HG02852 (cell line): ENCODE measurements around the gene SMARCAL1.
A peak's percentile ranks its signal among the peaks of the same experiment; 100 is the strongest.
"Not testable (repeated sequence)": the region's sequence is repeated elsewhere in the genome, so short reads cannot be mapped to it uniquely, and the experiment has no call there.

Source experiments
- ATAC-seq: cut with Tn5 transposase; IDR thresholded peaks from one replicate; pipeline ENCODE4 v1.9.1; 2021; ENCODE audit warnings: mild to moderate bottlenecking, moderate library complexity; ENCODE audit not compliant: unreplicated experiment

Gene SMARCAL1

DNA sequence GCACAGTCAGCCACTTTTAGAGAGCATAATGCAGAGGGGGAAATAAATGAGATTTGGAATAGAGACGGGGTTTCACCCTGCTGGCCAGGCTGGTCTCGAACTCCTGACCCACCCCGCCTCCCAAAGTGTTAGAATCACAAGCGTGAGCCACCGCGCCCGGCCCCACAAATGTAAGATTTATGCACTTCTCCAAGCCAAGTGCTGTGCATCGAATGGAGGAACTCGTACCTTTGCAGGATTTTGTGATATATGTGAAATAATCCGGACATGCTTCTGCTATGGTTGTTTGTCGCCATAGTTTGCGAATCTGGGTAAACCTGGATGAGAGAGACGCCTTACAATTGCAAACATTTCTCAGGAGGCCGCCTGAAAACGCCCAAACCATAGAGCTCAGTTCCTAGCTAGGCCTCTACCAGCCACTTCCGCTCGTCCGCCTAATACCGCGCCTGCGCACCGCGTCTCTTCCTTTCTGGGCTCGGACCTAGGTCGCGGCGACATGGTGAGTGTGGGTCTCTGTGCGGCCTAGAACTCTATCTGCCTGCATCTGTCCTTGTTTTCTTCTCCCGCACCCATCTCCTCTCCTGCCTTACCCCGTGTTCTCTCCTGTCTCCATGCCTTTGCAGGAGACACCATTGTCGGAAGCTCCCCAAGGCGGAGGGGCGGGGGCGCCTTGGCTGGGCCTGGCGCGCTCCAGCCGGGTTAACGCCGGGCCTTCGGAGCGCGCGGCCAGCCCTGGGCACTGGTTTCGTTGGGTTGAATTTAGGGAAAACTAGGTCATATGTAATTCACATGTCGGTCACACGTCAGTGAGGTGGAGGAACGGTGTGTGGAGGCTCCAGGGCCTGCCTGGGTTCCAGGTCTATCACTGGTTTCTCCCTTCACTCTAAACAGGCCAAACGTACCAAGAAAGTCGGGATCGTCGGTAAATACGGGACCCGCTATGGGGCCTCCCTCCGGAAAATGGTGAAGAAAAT lies 86.4 kb downstream of the SMARCAL1 start, which contains the start of gene RPL37A:
Gene RPL37A, plus strand, starts transcription at position 466 of the 974 bp plus-strand sequence. Its CDS starts 31 bp downstream, at position 497.
- peak; percentile 85 for ATAC-seq

DNA sequence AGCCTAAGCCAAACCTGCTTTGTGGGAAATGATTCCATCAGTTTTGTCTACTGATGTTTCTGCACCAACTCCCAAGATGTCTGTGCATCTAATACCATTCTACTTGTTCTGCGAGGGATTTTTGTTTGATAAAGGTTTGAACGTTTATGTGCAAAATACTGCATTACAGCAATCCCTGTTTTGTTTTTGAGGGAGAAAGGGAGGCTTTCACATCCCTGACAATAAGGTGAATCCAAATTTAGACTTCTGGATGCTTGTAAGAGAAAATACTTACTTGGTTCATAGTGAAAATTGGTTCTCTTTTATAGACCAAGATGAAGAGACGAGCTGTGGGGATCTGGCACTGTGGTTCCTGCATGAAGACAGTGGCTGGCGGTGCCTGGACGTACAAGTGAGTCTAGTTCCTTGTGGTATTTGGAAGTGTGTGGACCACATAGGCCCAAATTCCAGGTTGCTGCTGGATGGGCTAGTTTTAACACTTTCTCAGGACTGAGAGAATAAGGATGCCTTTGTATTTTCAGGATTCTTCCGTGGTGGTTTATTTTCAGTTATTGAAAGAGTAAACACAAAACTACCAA lies 87.4 kb downstream of the SMARCAL1 start:
- no peak for ATAC-seq

DNA sequence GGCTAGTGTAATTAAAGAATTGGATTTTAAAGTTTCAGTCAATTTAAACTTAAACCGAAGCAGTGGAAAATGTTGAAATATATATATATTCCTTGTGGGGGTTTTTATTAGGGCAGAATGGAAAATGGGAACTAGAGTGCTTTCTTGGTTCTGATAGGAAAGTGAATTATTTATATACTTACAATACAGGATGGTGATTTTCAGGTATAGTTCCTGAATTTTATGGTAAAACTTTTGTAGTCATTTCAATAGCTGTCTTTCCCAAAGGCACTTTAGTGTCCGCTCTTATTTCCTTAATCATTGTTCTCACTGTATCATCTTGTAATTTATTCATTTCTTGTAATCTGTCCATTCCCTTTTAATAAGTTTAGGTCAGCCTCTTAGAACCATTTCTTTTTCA lies 88.3 kb downstream of the SMARCAL1 start:
- no peak for ATAC-seq

GRCh38 chr2:216501854-216502253 lies 89.6 kb downstream of the SMARCAL1 start:
- ATAC-seq, result no peak

DNA sequence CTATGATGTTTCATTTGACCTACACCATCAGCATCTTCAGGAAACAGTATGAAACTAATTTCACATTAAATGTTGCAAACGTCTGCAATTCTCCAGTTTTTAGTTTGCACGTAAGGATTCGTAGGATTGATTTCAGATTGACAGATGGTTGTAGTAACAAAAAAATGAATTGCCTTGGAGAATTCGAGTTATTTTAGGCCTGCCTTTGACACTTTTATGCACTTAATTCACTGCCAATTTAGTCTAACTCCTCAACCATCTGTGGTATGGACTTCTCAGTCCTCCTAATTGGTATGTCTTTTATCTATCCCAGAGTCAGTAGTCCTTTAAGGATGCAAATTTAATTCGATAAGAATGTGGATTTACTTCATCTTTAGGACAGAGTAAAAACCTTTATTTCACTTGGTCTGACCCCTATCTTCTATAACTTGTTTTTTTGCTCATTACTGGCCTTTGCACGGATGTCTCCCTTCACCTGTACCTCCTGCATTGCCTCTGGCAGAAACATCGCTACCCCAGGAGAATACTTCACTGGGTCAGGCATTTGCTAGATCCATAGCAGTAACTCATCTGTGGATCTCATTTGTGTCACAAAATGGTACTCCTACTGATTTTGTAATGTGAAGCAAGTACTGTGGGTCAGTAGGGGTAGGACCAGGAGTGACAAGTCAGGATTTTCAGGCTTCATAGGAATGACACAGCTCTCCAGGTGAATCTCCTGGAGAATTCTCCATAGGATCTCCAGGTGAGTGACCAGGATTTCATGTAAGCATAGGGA lies 90.3 kb downstream of the SMARCAL1 start:
- ATAC-seq, result no peak

DNA sequence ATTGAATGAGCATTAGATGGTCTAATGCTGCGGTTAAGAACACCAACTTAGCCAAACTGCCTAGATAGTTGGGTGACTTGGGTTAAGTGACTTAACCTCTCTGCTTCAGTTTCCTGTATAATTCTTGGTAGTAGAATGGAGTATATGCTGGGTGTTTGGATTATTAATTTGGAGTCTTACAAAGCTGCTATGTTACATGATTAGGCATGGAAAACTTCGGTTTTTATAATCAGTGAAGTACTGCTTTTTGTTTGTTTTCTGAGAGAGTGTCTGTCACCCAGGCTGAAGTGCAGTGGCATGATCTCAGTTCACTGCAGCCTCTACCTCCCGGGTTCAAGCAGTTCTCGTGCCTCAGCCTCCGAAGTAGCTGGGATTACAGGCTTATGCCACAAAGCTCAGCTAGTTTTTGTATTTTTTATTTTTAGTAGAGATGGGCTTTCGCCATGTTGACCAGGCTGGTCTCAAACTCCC lies 90.9 kb downstream of the SMARCAL1 start:
- no peak for ATAC-seq

DNA sequence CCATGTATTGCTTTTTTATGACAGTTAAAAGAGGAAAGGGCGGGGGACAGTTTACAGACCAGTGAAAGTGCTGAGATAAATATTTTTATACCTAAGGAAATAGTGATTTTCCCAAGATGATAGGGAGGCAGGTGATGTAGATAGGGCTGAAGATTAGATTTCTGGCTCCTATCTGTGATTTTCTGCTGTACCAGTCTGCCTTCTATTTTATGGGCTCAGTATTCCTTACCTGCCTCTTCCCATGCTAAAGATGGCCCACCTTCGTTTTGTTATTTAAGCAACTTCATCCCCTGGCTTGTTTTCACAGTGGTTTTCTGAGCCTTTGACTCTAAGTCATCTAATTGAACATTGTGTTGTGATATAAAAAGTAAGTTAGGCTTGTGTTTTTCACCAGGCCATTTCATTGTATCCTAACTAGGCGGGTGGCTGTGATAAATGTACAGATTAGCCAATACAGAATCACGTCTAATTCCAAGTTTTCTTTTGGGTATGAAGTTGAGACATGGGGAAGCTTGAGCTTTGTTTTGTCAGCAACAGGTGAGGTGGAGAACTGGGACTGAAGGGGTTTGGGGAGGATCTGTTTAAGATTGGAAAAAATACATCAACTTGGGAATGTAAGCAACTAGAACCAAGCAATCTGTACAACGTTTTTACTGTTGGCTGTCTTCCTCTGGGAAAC lies 91.6 kb downstream of the SMARCAL1 start:
- no peak for ATAC-seq

DNA sequence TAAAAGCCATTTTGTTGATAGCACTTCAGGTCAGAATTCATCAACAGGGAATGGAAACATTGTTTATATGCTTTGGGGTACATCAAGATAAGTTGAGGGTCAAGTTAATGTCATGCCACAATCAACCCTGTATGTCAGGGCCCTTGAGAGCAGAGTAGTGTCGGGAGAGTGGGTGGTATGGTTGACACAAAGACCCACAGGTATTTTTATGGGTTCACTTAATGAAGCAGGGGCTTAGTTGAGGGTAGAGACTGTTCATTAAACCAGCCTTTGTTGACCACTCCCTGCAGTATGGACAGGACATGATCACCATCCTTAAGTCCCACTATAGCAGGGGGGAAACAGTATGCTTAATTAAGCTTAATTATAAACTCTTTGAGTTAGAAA lies 92.1 kb downstream of the SMARCAL1 start:
- ATAC-seq, result no peak

GRCh38 chr2:216505133-216506106 lies 93.1 kb downstream of the SMARCAL1 start:
- no peak for ATAC-seq

GRCh38 chr2:216507220-216508160 lies 95.2 kb downstream of the SMARCAL1 start:
- ATAC-seq, result no peak

GRCh38 chr2:216508229-216508628 lies 95.9 kb downstream of the SMARCAL1 start:
- ATAC-seq, result no peak

- peak; percentile 47 for ATAC-seq
Observed at GRCh38 chr2:216516730-216517350, 104.6 kb downstream of the SMARCAL1 start.

- no peak for ATAC-seq
Observed at GRCh38 chr2:216517447-216518225, 105.4 kb downstream of the SMARCAL1 start.

GRCh38 chr2:216518566-216519119 lies 106.4 kb downstream of the SMARCAL1 start:
- not testable (repeated sequence) for ATAC-seq

- ATAC-seq, result peak; percentile 55
Observed at GRCh38 chr2:216519154-216519762, 107.0 kb downstream of the SMARCAL1 start.

- no peak for ATAC-seq
Observed at GRCh38 chr2:216520112-216520511, 107.8 kb downstream of the SMARCAL1 start.
